Fibroblast of lung (primary cell): ENCODE results near the gene BTBD9. TPM values are rescaled to one million over a fixed set of nuclear protein-coding genes. Genes with fewer than 3 reads are reported as not detected.
A peak's percentile ranks its signal among the peaks of the same experiment; 100 is the strongest.

Source experiments
- DNase-seq, 2 donors: peaks; one replicate each; pipeline versions ENCODE4 v3.0.0 to v3.0.0-alpha.2; 2010; ENCODE audit warnings: low read depth in 2 of 2
- H2AFZ ChIP-seq: 2 replicates; pipeline ENCODE4 v1.5.1; 2012; ENCODE audit warnings: low read length, control low read depth, inconsistent platforms
- H3K27ac ChIP-seq: 2 replicates; pipeline ENCODE4 v1.5.1; 2011; ENCODE audit warnings: low read length, control low read depth; ENCODE audit not compliant: insufficient read depth
- H3K27me3 ChIP-seq: 2 replicates; pipeline ENCODE4 v1.5.1; 2011; ENCODE audit warnings: mild to moderate bottlenecking, low read length; ENCODE audit not compliant: control insufficient read depth, insufficient read depth
- H3K36me3 ChIP-seq: 2 replicates; pipeline ENCODE4 v1.5.1; 2011; ENCODE audit warnings: low read length; ENCODE audit not compliant: control insufficient read depth, insufficient read depth
- H3K4me1 ChIP-seq: 2 replicates; pipeline ENCODE4 v1.5.1; 2011; ENCODE audit warnings: low read length; ENCODE audit not compliant: control insufficient read depth, insufficient read depth; ENCODE audit errors: extremely low read depth
- H3K4me2 ChIP-seq: 2 replicates; pipeline ENCODE4 v1.5.1; 2011; ENCODE audit warnings: low read length, control low read depth; ENCODE audit not compliant: insufficient read depth; ENCODE audit errors: extremely low read depth
- H3K4me3 ChIP-seq, 4 experiments: fragments of 200-600 bp in 1 of 4; sonication (generic) in 1 of 4; replicated peaks in 1 of 4; 2 replicates each; pipeline ENCODE4 v1.5.1; 2011 to 2016; ENCODE audit warnings: low read length in 4 of 4, low read depth in 3 of 4, mild to moderate bottlenecking in 3 of 4, control low read depth in 2 of 4, inconsistent platforms in 1 of 4, mixed read lengths in 1 of 4; ENCODE audit not compliant: insufficient read depth in 1 of 4; ENCODE audit errors: control extremely low read depth in 1 of 4
- H3K79me2 ChIP-seq: 2 replicates; pipeline ENCODE4 v1.5.1; 2012; ENCODE audit warnings: mild to moderate bottlenecking, low read length, inconsistent platforms; ENCODE audit not compliant: control insufficient read depth, insufficient read depth
- H3K9ac ChIP-seq: 2 replicates; pipeline ENCODE4 v1.5.1; 2011; ENCODE audit warnings: mild to moderate bottlenecking, low read length, control low read depth; ENCODE audit not compliant: insufficient read depth
- H3K9me3 ChIP-seq: 2 replicates; pipeline ENCODE4 v1.5.1; 2012; ENCODE audit warnings: low read depth, low read length; ENCODE audit not compliant: control insufficient read depth, insufficient read depth
- H4K20me1 ChIP-seq: 2 replicates; pipeline ENCODE4 v1.5.1; 2011; ENCODE audit warnings: low read length; ENCODE audit not compliant: control insufficient read depth, insufficient read depth; ENCODE audit errors: extremely low read depth
- CTCF ChIP-seq, 2 donors: IDR thresholded peaks in 1 of 2; conservative IDR thresholded peaks in 1 of 2; 1 replicate in 1 of 2; 2 replicates in 1 of 2; pipeline ENCODE4 v1.5.1; 2011 to 2012; ENCODE audit warnings: low read length in 2 of 2, control low read depth in 1 of 2, inconsistent platforms in 1 of 2, low read depth in 1 of 2, mild to moderate bottlenecking in 1 of 2
- EZH2 ChIP-seq: IDR thresholded peaks from 2 replicates; pipeline ENCODE4 v1.5.1; 2012; ENCODE audit warnings: low read length, control low read depth, mild to moderate bottlenecking; ENCODE audit errors: missing control alignments
- polyA plus RNA-seq, 2 donors: library from polyadenylated mRNA; depleted of rRNA in 1 of 2; stranded (reverse) in 1 of 2; unstranded in 1 of 2; fragments of >200 nt; gene quantifications; 2 replicates each; pipeline ENCODE4 v1.2.1, GENCODE V29; 2011 to 2012; ENCODE audit warnings: missing spikeins in 1 of 2
- total RNA-seq: library from RNA; depleted of rRNA; stranded (reverse); fragments of >200 nt; gene quantifications from 2 replicates; pipeline ENCODE4 v1.2.1, GENCODE V29; 2014

BTBD9 gene
- total and polyA plus RNA-seq, 2 donors (not counting 1 experiment from before 2014, with no cell fraction given) = 7.7 to 13.4 TPM

- H3K4me1 ChIP-seq = peaks cover 7% of the 10 kb centered on the region
- H3K9me3 ChIP-seq = no peaks in the 10 kb centered on the region
- no peak overlapping the region for H3K4me2 ChIP-seq
- no peaks in the 10 kb centered on the region for H4K20me1 ChIP-seq
- no peak overlapping the region for H3K9ac ChIP-seq
- H3K36me3 ChIP-seq = no peaks in the 10 kb centered on the region
- H3K27ac ChIP-seq = no peak overlapping the region
- H3K27me3 ChIP-seq = no peaks in the 10 kb centered on the region
- DNase-seq = peak; percentile 54 to 81
- no peaks in the 10 kb centered on the region for H3K79me2 ChIP-seq
- H2AFZ ChIP-seq = no peak overlapping the region
- TF ChIP-seq EZH2 = no peak
- no peak for TF ChIP-seq CTCF (conservative IDR thresholded peaks at IDR 0.05 in 1 of 2, IDR thresholded peaks at IDR 0.05 in 1 of 2; ENCODE audit: low read depth in 1 of 2, low read length in 2 of 2)
- H3K4me3 ChIP-seq = no peak overlapping the region
Measured at GRCh38 chr6:38508894-38509293, 130.8 kb downstream of the BTBD9 start.

GRCh38 chr6:38508286-38508685 is 131.4 kb downstream of the BTBD9 start:
- peaks cover 7% of the 10 kb centered on the region for H3K4me1 ChIP-seq
- no peaks in the 10 kb centered on the region for H3K36me3 ChIP-seq
- H3K79me2 ChIP-seq = no peaks in the 10 kb centered on the region
- no peak overlapping the region for H3K9ac ChIP-seq
- no peaks in the 10 kb centered on the region for H4K20me1 ChIP-seq
- DNase-seq = peak in 1 of 2 donors; percentile 59
- no peak overlapping the region for H2AFZ ChIP-seq
- H3K4me2 ChIP-seq = no peak overlapping the region
- H3K27ac ChIP-seq = no peak overlapping the region
- no peaks in the 10 kb centered on the region for H3K9me3 ChIP-seq
- no peak overlapping the region for H3K4me3 ChIP-seq
- H3K27me3 ChIP-seq = no peaks in the 10 kb centered on the region
- TF ChIP-seq EZH2 (no peak), CTCF (conservative IDR thresholded peaks at IDR 0.05 in 1 of 2, IDR thresholded peaks at IDR 0.05 in 1 of 2; ENCODE audit: low read depth in 1 of 2, low read length in 2 of 2) (no peak)

GRCh38 chr6:38507173-38507572 is 132.6 kb downstream of the BTBD9 start:
- H3K27me3 ChIP-seq = no peaks in the 10 kb centered on the region
- no peak overlapping the region for H3K4me3 ChIP-seq
- no peaks in the 10 kb centered on the region for H4K20me1 ChIP-seq
- no peak overlapping the region for H3K27ac ChIP-seq
- H3K4me1 ChIP-seq = peaks cover 7% of the 10 kb centered on the region
- no peak overlapping the region for H2AFZ ChIP-seq
- no peak for TF ChIP-seq EZH2
- no peak for TF ChIP-seq CTCF (conservative IDR thresholded peaks at IDR 0.05 in 1 of 2, IDR thresholded peaks at IDR 0.05 in 1 of 2; ENCODE audit: low read depth in 1 of 2, low read length in 2 of 2)
- no peak for DNase-seq
- H3K9ac ChIP-seq = no peak overlapping the region
- no peaks in the 10 kb centered on the region for H3K9me3 ChIP-seq
- H3K36me3 ChIP-seq = no peaks in the 10 kb centered on the region
- no peak overlapping the region for H3K4me2 ChIP-seq
- no peaks in the 10 kb centered on the region for H3K79me2 ChIP-seq
